ENCODE data around the gene MYOM3.

DNA sequence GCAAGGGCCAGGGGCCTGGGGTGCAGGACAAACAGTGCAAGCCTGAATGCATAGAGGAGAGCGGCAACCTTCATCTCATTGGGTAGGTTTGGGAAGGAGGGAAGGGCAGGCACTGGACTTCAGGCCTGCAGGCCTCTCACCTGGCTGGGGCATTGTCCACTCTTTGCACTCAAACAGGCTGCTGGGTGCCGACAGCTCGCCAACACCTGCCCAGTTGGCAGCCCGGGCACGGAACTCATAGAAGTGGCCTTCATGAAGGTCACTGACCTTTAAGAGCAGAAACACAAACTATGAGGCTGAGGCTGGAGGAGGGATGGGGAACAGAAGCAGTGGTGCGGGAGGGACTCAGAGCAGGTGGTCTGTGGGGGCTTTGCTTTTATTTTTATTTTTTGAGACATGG is 30.7 kb downstream of the MYOM3 start:
- TF ChIP-seq, protein P1, sequence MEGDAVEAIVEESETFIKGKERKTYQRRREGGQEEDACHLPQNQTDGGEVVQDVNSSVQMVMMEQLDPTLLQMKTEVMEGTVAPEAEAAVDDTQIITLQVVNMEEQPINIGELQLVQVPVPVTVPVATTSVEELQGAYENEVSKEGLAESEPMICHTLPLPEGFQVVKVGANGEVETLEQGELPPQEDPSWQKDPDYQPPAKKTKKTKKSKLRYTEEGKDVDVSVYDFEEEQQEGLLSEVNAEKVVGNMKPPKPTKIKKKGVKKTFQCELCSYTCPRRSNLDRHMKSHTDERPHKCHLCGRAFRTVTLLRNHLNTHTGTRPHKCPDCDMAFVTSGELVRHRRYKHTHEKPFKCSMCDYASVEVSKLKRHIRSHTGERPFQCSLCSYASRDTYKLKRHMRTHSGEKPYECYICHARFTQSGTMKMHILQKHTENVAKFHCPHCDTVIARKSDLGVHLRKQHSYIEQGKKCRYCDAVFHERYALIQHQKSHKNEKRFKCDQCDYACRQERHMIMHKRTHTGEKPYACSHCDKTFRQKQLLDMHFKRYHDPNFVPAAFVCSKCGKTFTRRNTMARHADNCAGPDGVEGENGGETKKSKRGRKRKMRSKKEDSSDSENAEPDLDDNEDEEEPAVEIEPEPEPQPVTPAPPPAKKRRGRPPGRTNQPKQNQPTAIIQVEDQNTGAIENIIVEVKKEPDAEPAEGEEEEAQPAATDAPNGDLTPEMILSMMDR (IDR thresholded peaks at IDR 0.05 in 2 of 3, conservative IDR thresholded peaks at IDR 0.05 in 1 of 3; ENCODE audit: borderline replicate concordance in 1 of 3, insufficient read depth in 1 of 3, low read depth in 2 of 3, low read length in 2 of 3) = no peak
- TF ChIP-seq, protein P2, sequence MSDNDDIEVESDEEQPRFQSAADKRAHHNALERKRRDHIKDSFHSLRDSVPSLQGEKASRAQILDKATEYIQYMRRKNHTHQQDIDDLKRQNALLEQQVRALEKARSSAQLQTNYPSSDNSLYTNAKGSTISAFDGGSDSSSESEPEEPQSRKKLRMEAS (IDR thresholded peaks at IDR 0.05) = no peak
- no peak for TF ChIP-seq EZH2phosphoT487 (IDR thresholded peaks at IDR 0.05; ENCODE audit: borderline replicate concordance)
